IMR-90 (cell line): ENCODE results near the gene CDH23. TPM values are rescaled to one million over a fixed set of nuclear protein-coding genes. Genes with fewer than 3 reads are reported as not detected.

Source experiments
- ATAC-seq: fragments of 200-7000 bp; cut with Tn5 transposase; 2 replicates; pipeline ENCODE4 v1.9.1; 2020; ENCODE audit warnings: low read depth, mild to moderate bottlenecking, moderate library complexity
- BruUV-seq: library from RNA; stranded (reverse); fragments of 400-500 nt; replicated peaks from 2 replicates; lab custom pipeline; 2021; lab: Mats Ljungman, UMichigan
- CTCF ChIA-PET: fragments of 300-600 bp; formaldehyde crosslinking; extraction: SDS; loops from one replicate; lab custom pipeline; 2021; ENCODE audit warnings: antibody characterized with exemption; lab: Yijun Ruan, JAX
- POLR2A ChIA-PET: fragments of 300-600 bp; sonication (Branson Sonifier 250); formaldehyde crosslinking; loops from one replicate; lab custom pipeline; 2022; ENCODE audit warnings: antibody characterized with exemption; ENCODE audit not compliant: unreplicated experiment; lab: Charles Lee
- DNase-seq: peaks from one replicate; pipeline ENCODE4 v3.0.0; 2013
- H2AFZ ChIP-seq: replicated peaks from 2 replicates; pipeline ENCODE3; 2013; ENCODE audit warnings: low read length, mild to moderate bottlenecking; ENCODE audit not compliant: poor library complexity
- H2AK5ac ChIP-seq: 2 replicates; pipeline ENCODE4 v1.6.1; 2013; ENCODE audit warnings: low read depth, low read length, inconsistent platforms
- H2AK9ac ChIP-seq: replicated peaks from 2 replicates; pipeline ENCODE3; 2013; ENCODE audit warnings: mild to moderate bottlenecking, low read depth, low read length, moderate library complexity; ENCODE audit not compliant: poor library complexity
- H2BK120ac ChIP-seq: 2 replicates; pipeline ENCODE4 v1.6.1; 2013; ENCODE audit warnings: low read depth, low read length, inconsistent platforms
- H2BK15ac ChIP-seq: 3 replicates; pipeline ENCODE4 v1.6.1; 2013; ENCODE audit warnings: low read depth, low read length, inconsistent platforms
- H2BK20ac ChIP-seq: 2 replicates; pipeline ENCODE4 v1.6.1; 2013; ENCODE audit warnings: low read depth, mild to moderate bottlenecking, inconsistent platforms, low read length, moderate library complexity
- H2BK5ac ChIP-seq: 2 replicates; pipeline ENCODE4 v1.6.1; 2013; ENCODE audit warnings: mild to moderate bottlenecking, low read depth, low read length, inconsistent platforms; ENCODE audit not compliant: poor library complexity, severe bottlenecking
- H3K14ac ChIP-seq: replicated peaks from 2 replicates; pipeline ENCODE4 v1.6.1; 2013; ENCODE audit warnings: low read depth, low read length, inconsistent platforms
- H3K18ac ChIP-seq: 2 replicates; pipeline ENCODE4 v1.6.1; 2013; ENCODE audit warnings: low read depth, low read length, control low read depth
- H3K23ac ChIP-seq: 2 replicates; pipeline ENCODE4 v1.6.1; 2013; ENCODE audit warnings: low read depth, low read length, inconsistent platforms
- H3K27ac ChIP-seq: 2 replicates; pipeline ENCODE4 v1.5.1; 2013; ENCODE audit warnings: mild to moderate bottlenecking, control low read depth, low read length; ENCODE audit not compliant: insufficient read depth
- H3K27me3 ChIP-seq: 2 replicates; pipeline ENCODE4 v1.6.1; 2013; ENCODE audit warnings: low read length; ENCODE audit not compliant: control insufficient read depth, insufficient read depth
- H3K36me3 ChIP-seq: 2 replicates; pipeline ENCODE4 v1.6.1; 2013; ENCODE audit warnings: low read length, mixed read lengths; ENCODE audit not compliant: control insufficient read depth, insufficient read depth
- H3K4ac ChIP-seq: 2 replicates; pipeline ENCODE4 v1.6.1; 2013; ENCODE audit warnings: low read depth, low read length, inconsistent platforms
- H3K4me1 ChIP-seq: 2 replicates; pipeline ENCODE4 v1.6.1; 2013; ENCODE audit warnings: low read length, mixed read lengths; ENCODE audit not compliant: control insufficient read depth, insufficient read depth
- H3K4me2 ChIP-seq: 2 replicates; pipeline ENCODE4 v1.6.1; 2013; ENCODE audit warnings: low read depth, mild to moderate bottlenecking, control low read depth, low read length, moderate library complexity
- H3K4me3 ChIP-seq: 2 replicates; pipeline ENCODE4 v1.5.1; 2013; ENCODE audit warnings: low read depth, mild to moderate bottlenecking, control low read depth, low read length, moderate library complexity; ENCODE audit not compliant: insufficient read depth
- H3K56ac ChIP-seq: 2 replicates; pipeline ENCODE4 v1.6.1; 2013; ENCODE audit warnings: low read length, inconsistent platforms; ENCODE audit not compliant: insufficient read depth; ENCODE audit errors: extremely low read depth
- H3K79me1 ChIP-seq, 2 experiments: 2 replicates each; pipeline ENCODE4 v1.6.1; 2013; ENCODE audit warnings: low read length in 2 of 2, inconsistent platforms in 1 of 2, low read depth in 1 of 2
- H3K9ac ChIP-seq: 2 replicates; pipeline ENCODE4 v1.6.1; 2013; ENCODE audit warnings: low read depth, low read length, control low read depth
- H3K9me1 ChIP-seq: 2 replicates; pipeline ENCODE4 v1.6.1; 2013; ENCODE audit warnings: low read length, inconsistent platforms; ENCODE audit not compliant: insufficient read depth
- H3K9me3 ChIP-seq: 2 replicates; pipeline ENCODE4 v1.6.1; 2013; ENCODE audit warnings: low read length; ENCODE audit not compliant: control insufficient read depth, insufficient read depth
- H4K20me1 ChIP-seq: 2 replicates; pipeline ENCODE4 v1.6.1; 2013; ENCODE audit warnings: low read length, inconsistent platforms; ENCODE audit not compliant: insufficient read depth
- H4K5ac ChIP-seq: 2 replicates; pipeline ENCODE4 v1.6.1; 2013; ENCODE audit warnings: mild to moderate bottlenecking, low read depth, low read length, control low read depth
- H4K8ac ChIP-seq, 2 experiments: 2 replicates each; pipeline ENCODE4 v1.6.1; 2013; ENCODE audit warnings: low read depth in 2 of 2, low read length in 2 of 2, control low read depth in 1 of 2, inconsistent platforms in 1 of 2
- H4K91ac ChIP-seq: 2 replicates; pipeline ENCODE4 v1.6.1; 2013; ENCODE audit warnings: low read depth, low read length, inconsistent platforms; ENCODE audit not compliant: insufficient read depth
- CEBPB ChIP-seq: IDR thresholded peaks from 2 replicates; pipeline ENCODE4 v1.6.1; 2012; ENCODE audit warnings: low read depth, low read length, improper control_type of control experiment
- CHD1 ChIP-seq: IDR thresholded peaks from 2 replicates; pipeline ENCODE4 v1.6.1; 2012; ENCODE audit warnings: low read depth, low read length, improper control_type of control experiment
- CTCF ChIP-seq: conservative IDR thresholded peaks from 2 replicates; pipeline ENCODE4 v1.5.1; 2012; ENCODE audit warnings: mild to moderate bottlenecking, low read depth, low read length, improper control_type of control experiment
- FOS ChIP-seq: fragments of 150-350 bp; IDR thresholded peaks from 2 replicates; pipeline ENCODE4 v1.6.1; 2016; ENCODE audit warnings: low read depth, low read length
- MXI1 ChIP-seq: IDR thresholded peaks from 2 replicates; pipeline ENCODE4 v1.6.1; 2012; ENCODE audit warnings: low read depth, mild to moderate bottlenecking, low read length, moderate library complexity, borderline replicate concordance
- POLR2A ChIP-seq: IDR thresholded peaks from 2 replicates; pipeline ENCODE4 v1.6.1; 2012; ENCODE audit warnings: mild to moderate bottlenecking, low read depth, low read length
- RAD21 ChIP-seq: IDR thresholded peaks from 2 replicates; pipeline ENCODE4 v1.6.1; 2012; ENCODE audit warnings: low read length, improper control_type of control experiment
- RCOR1 ChIP-seq: IDR thresholded peaks from 2 replicates; pipeline ENCODE4 v1.6.1; 2012; ENCODE audit warnings: mild to moderate bottlenecking, low read length, improper control_type of control experiment; ENCODE audit not compliant: insufficient replicate concordance
- RFX5 ChIP-seq: IDR thresholded peaks from 2 replicates; pipeline ENCODE4 v1.8.0; 2012; ENCODE audit warnings: low read depth, mild to moderate bottlenecking, low read length, moderate library complexity
- WGBS, 2 experiments: methylation state at CpG; one replicate each; pipeline versions ENCODE4 v1.1.5 to v1.1.7; 2013; ENCODE audit warnings: missing lambda C conversion rate in 2 of 2; ENCODE audit not compliant: insufficient read length in 1 of 2; ENCODE audit errors: extremely low coverage in 2 of 2; 5-methylcytosine and 5-hydroxymethylcytosine counted together
- dilution Hi-C: fragments of 300-500 bp; cut with HindIII; formaldehyde crosslinking; loops from one replicate; pipeline ENCODE4 v1.14.3; 2018; ENCODE audit warnings: low sequenced_read_pairs; ENCODE audit not compliant: unreplicated experiment
- in situ Hi-C: fragments of 300-500 bp; cut with MboI; formaldehyde crosslinking; loops from 3 replicates; pipeline ENCODE4 v1.14.3; 2019; ENCODE audit warnings: low sequenced_read_pairs, inconsistent platforms, mixed read lengths
- intact Hi-C: fragments of 100-400 bp; cut with micrococcal nuclease; formaldehyde crosslinking; loops from 2 replicates; pipeline ENCODE4 v1.10.0; 2022
- polyA plus RNA-seq, 3 experiments: library from polyadenylated mRNA; depleted of rRNA; stranded (reverse); fragments of >200 nt; gene quantifications; 2 replicates each; pipeline ENCODE4 v1.2.3, GENCODE V29; 2012; ENCODE audit warnings: low replicate concordance in 1 of 3
- total RNA-seq: library from RNA; depleted of rRNA; stranded (reverse); fragments of >200 nt; gene quantifications from 2 replicates; pipeline ENCODE4 v1.2.3, GENCODE V29; 2012

Gene CDH23
- total and polyA plus RNA-seq, 2 of the 4 experiments (the other 2 are of a cell fraction): under 0.01 to 0.03 TPM

- no peak overlapping the region for H2BK5ac ChIP-seq
- no peaks in the 10 kb centered on the region for H3K4me1 ChIP-seq
- H3K27ac ChIP-seq: no peak overlapping the region
- H2BK20ac ChIP-seq: no peak overlapping the region
- no peak overlapping the region for H3K56ac ChIP-seq
- H2BK15ac ChIP-seq: no peak overlapping the region
- H3K27me3 ChIP-seq: peaks cover 24% of the 10 kb centered on the region
- no TSS peak for BruUV-seq
- ChIA-PET POLR2A (no interaction called here), CTCF (no interaction called here)
- ATAC-seq (no peak), DNase-seq (no peak)
- H3K9me1 ChIP-seq: no peaks in the 10 kb centered on the region
- WGBS, 2 experiments: 53% methylated on average over 4 of the region's 6 CpGs; no CpG with 5 or more reads in 1 of the 2 experiments
- H4K91ac ChIP-seq: no peak overlapping the region
- no peak overlapping the region for H3K4ac ChIP-seq
- in situ Hi-C loops: no loop called here
- H4K8ac ChIP-seq: no peak overlapping the region
- TF ChIP-seq POLR2A (no peak), CHD1 (no peak), CEBPB (no peak), CTCF (no peak), RAD21 (no peak), RCOR1 (no peak), FOS (no peak), RFX5 (no peak), MXI1 (no peak)
- H2AFZ ChIP-seq: no peak overlapping the region
- no peak overlapping the region for H3K4me2 ChIP-seq
- H4K5ac ChIP-seq: no peak overlapping the region
- no peaks in the 10 kb centered on the region for H3K79me1 ChIP-seq
- H3K9me3 ChIP-seq: no peaks in the 10 kb centered on the region
- dilution Hi-C loops: no loop called here
- H3K23ac ChIP-seq: no peak overlapping the region
- H3K18ac ChIP-seq: no peak overlapping the region
- H2BK120ac ChIP-seq: no peak overlapping the region
- H3K9ac ChIP-seq: no peak overlapping the region
- no peak overlapping the region for H2AK5ac ChIP-seq
- no peaks in the 10 kb centered on the region for H3K36me3 ChIP-seq
- intact Hi-C loops: no loop called here
- no peak overlapping the region for H2AK9ac ChIP-seq
- H4K20me1 ChIP-seq: no peaks in the 10 kb centered on the region; the same call in 1 of the 2 replicates
- H3K4me3 ChIP-seq: no peak overlapping the region
- H3K14ac ChIP-seq: no peak overlapping the region
Measured at GRCh38 chr10:71492872-71493271, 96.2 kb downstream of the CDH23 start.
